Keratinocyte (primary cell): Measurements from ENCODE around the gene SLFN11. TPM values are rescaled to one million over a fixed set of nuclear protein-coding genes. Genes with fewer than 3 reads are reported as not detected.

ENCODE experiments used
- DNase-seq: peaks from one replicate; pipeline ENCODE4 v3.0.0-alpha.2; 2011; ENCODE audit warnings: low read depth, missing footprints, low spot score
- FAIRE-seq: peaks from 2 replicates; lab custom pipeline; 2011; peaks lifted over from hg19 to GRCh38; lab: Jason Lieb, UNC
- H2AFZ ChIP-seq: 2 replicates; pipeline ENCODE4 v1.6.0; 2012; ENCODE audit warnings: low read length, control low read depth, inconsistent platforms; ENCODE audit not compliant: control insufficient read depth
- H3K27ac ChIP-seq: 2 replicates; pipeline ENCODE4 v1.5.1; 2011; ENCODE audit warnings: low read length; ENCODE audit not compliant: control insufficient read depth, insufficient read depth
- H3K27me3 ChIP-seq: 3 replicates; pipeline ENCODE4 v1.6.0; 2011; ENCODE audit warnings: low read length; ENCODE audit not compliant: control insufficient read depth, insufficient read depth; ENCODE audit errors: extremely low read depth
- H3K36me3 ChIP-seq, 2 experiments: 2 replicates in 1 of 2; 3 replicates in 1 of 2; pipeline ENCODE4 v1.5.1; 2011; ENCODE audit warnings: low read length in 2 of 2, mild to moderate bottlenecking in 1 of 2; ENCODE audit not compliant: control insufficient read depth in 2 of 2, insufficient read depth in 2 of 2; ENCODE audit errors: extremely low read depth in 1 of 2
- H3K4me1 ChIP-seq: 3 replicates; pipeline ENCODE4 v1.5.1; 2011; ENCODE audit warnings: low read length; ENCODE audit not compliant: control insufficient read depth, insufficient read depth; ENCODE audit errors: extremely low read depth
- H3K4me2 ChIP-seq: 3 replicates; pipeline ENCODE4 v1.6.0; 2011; ENCODE audit warnings: low read depth, low read length; ENCODE audit not compliant: control insufficient read depth, insufficient read depth; ENCODE audit errors: extremely low read depth
- H3K4me3 ChIP-seq, 3 experiments: fragments of 200-600 bp in 1 of 3; sonication (generic) in 1 of 3; 2 replicates in 2 of 3; 3 replicates in 1 of 3; pipeline ENCODE4 v1.5.1; 2011 to 2016; ENCODE audit warnings: low read length in 3 of 3, mild to moderate bottlenecking in 3 of 3, control low read depth in 2 of 3, inconsistent platforms in 1 of 3, low read depth in 1 of 3, mixed read lengths in 1 of 3, mixed run types in 1 of 3, moderate library complexity in 1 of 3; ENCODE audit not compliant: control insufficient read depth in 2 of 3, insufficient read depth in 2 of 3; ENCODE audit errors: extremely low read depth in 1 of 3
- H3K79me2 ChIP-seq: 2 replicates; pipeline ENCODE4 v1.6.0; 2012; ENCODE audit warnings: low read length; ENCODE audit not compliant: control insufficient read depth, insufficient read depth
- H3K9ac ChIP-seq: 3 replicates; pipeline ENCODE4 v1.6.0; 2011; ENCODE audit warnings: low read length; ENCODE audit not compliant: control insufficient read depth, insufficient read depth; ENCODE audit errors: extremely low read depth
- H3K9me1 ChIP-seq: 3 replicates; pipeline ENCODE4 v1.6.0; 2011; ENCODE audit warnings: low read length; ENCODE audit not compliant: control insufficient read depth, insufficient read depth; ENCODE audit errors: extremely low read depth
- H3K9me3 ChIP-seq: 2 replicates; pipeline ENCODE4 v1.5.1; 2012; ENCODE audit warnings: low read depth, low read length; ENCODE audit not compliant: control insufficient read depth
- H4K20me1 ChIP-seq: 3 replicates; pipeline ENCODE4 v1.6.0; 2011; ENCODE audit warnings: low read length; ENCODE audit not compliant: control insufficient read depth, insufficient read depth; ENCODE audit errors: extremely low read depth
- CTCF ChIP-seq, 3 experiments: IDR thresholded peaks in 1 of 3; conservative IDR thresholded peaks in 1 of 3; optimal IDR thresholded peaks in 1 of 3; 2 replicates in 2 of 3; 3 replicates in 1 of 3; pipeline versions ENCODE3 to v1.5.1; 2011; ENCODE audit warnings: low read length in 3 of 3, mild to moderate bottlenecking in 3 of 3, moderate library complexity in 2 of 3, control low read depth in 1 of 3, inconsistent platforms in 1 of 3; ENCODE audit not compliant: insufficient read depth in 2 of 3; ENCODE audit errors: extremely low read depth in 1 of 3
- EZH2 ChIP-seq: IDR thresholded peaks from one replicate; pipeline ENCODE4 v1.6.1; 2012; ENCODE audit warnings: inconsistent platforms, mild to moderate bottlenecking, low read length, moderate library complexity
- dilution Hi-C: fragments of 300-500 bp; cut with MboI; formaldehyde crosslinking; loops from one replicate; pipeline ENCODE4 v1.7.0; 2020; ENCODE audit warnings: low sequenced_read_pairs; ENCODE audit not compliant: extremely low pct_ligation_motif_present
- polyA plus RNA-seq, 5 experiments: library from polyadenylated mRNA; depleted of rRNA in 3 of 5; stranded (reverse) in 3 of 5; stranded (forward) in 1 of 5; unstranded in 1 of 5; fragments of >200 nt; gene quantifications; 1 replicate in 1 of 5; 2 replicates in 3 of 5; 3 replicates in 1 of 5; pipeline versions ENCODE4 v1.2.1 to v1.2.3, GENCODE V29; 2011 to 2012; ENCODE audit warnings: missing spikeins in 2 of 5, low read depth in 1 of 5, low replicate concordance in 1 of 5

The SLFN11 gene
- polyA plus RNA-seq, 1 donor (not counting 4 experiments of a cell fraction or from before 2014, with no cell fraction given): 3.5 TPM

DNA sequence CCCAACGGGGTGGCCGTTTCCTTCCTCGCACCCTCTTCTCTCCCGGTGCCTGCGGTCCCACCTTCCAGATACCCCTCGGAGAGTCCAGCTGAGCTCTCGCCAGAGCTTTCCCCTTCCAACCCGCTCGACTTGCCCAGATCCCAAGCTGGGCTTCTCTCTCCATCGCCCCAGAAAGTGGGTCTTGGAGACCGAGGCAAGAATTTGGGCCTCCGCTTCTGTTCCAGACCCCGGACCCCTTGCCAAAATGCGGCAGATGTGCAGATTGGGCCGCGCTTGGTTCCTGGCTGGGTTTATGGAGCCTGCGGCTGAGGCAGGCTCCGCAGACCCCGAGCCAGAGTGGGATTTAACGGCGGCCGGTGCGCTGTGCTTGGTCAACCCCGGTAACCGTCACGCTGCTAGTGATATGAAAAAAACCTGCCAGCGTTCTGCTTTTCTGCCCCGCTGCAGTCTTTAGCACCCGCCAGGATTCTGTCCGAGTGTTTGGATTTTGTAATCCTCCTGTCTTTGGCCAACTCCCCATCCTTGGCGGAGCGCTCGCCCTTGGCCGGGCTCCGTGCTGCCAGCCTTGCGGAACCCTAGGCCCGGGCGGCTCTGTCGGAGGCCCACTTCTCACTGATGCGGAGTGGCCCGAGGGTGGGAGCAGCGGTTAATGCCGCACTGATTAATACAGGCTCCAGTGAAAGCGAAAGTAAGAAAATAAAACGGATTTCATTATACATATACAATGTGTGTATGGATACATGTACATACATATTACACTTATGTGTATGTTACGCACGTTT is 754 bp upstream of the SLFN11 start:
- Histone ChIP-seq H3K4me1 (peaks cover 3% of the 10 kb centered on the region), H3K79me2 (no peaks in the 10 kb centered on the region), H3K27ac (peak overlapping the region; percentile 42), H3K4me2 (peak overlapping the region; percentile 85), H3K9ac (peak overlapping the region; percentile 57), H3K9me1 (no peaks in the 10 kb centered on the region), H3K9me3 (no peaks in the 10 kb centered on the region), H3K4me3 (peak overlapping the region; percentile 26 to 64 (median 60)), H2AFZ (peak overlapping the region; percentile 53), H3K27me3 (peaks cover 36% of the 10 kb centered on the region), H4K20me1 (no peaks in the 10 kb centered on the region), H3K36me3 (no peaks in the 10 kb centered on the region)
- DNase-seq (no peak), FAIRE-seq (no peak)
- dilution Hi-C loops: no loop called here
- no peak for TF ChIP-seq CTCF (optimal IDR thresholded peaks at IDR 0.05 in 1 of 3, IDR thresholded peaks at IDR 0.05 in 1 of 3, conservative IDR thresholded peaks at IDR 0.05 in 1 of 3; ENCODE audit: extremely low read depth in 1 of 3, insufficient read depth in 2 of 3, low read length in 3 of 3)
- no peak for TF ChIP-seq EZH2

GRCh38 chr17:35372846-35373533 is 431 bp downstream of the SLFN11 start:
- Histone ChIP-seq H3K4me1 (peaks cover 3% of the 10 kb centered on the region), H3K4me3 (peak overlapping the region in 2 of 3 experiments; percentile 60 to 64), H3K4me2 (peak overlapping the region; percentile 85), H3K9me3 (no peaks in the 10 kb centered on the region), H2AFZ (no peak overlapping the region), H3K27me3 (peaks cover 36% of the 10 kb centered on the region), H3K9me1 (no peaks in the 10 kb centered on the region), H3K27ac (no peak overlapping the region), H3K79me2 (no peaks in the 10 kb centered on the region), H4K20me1 (no peaks in the 10 kb centered on the region), H3K36me3 (no peaks in the 10 kb centered on the region), H3K9ac (peak overlapping the region; percentile 57)
- dilution Hi-C loops: no loop called here
- TF ChIP-seq EZH2 (no peak), CTCF (optimal IDR thresholded peaks at IDR 0.05 in 1 of 3, IDR thresholded peaks at IDR 0.05 in 1 of 3, conservative IDR thresholded peaks at IDR 0.05 in 1 of 3; ENCODE audit: extremely low read depth in 1 of 3, insufficient read depth in 2 of 3, low read length in 3 of 3) (no peak)
- DNase-seq (no peak), FAIRE-seq (no peak)
